T-helper 1 cell (primary cell): Measurements from ENCODE around the gene CHIT1.
"Not testable (repeated sequence)": the region's sequence is repeated elsewhere in the genome, so short reads cannot be mapped to it uniquely, and the experiment has no call there.

Source experiments
- DNase-seq, 5 donors: peaks; one replicate each; pipeline ENCODE4 v3.0.0-alpha.2; 2012 to 2020

Gene CHIT1

GRCh38 chr1:203265541-203265940 is 36.1 kb upstream of the CHIT1 start:
- no peak for DNase-seq

GRCh38 chr1:203264052-203264501 is 34.6 kb upstream of the CHIT1 start:
- no peak for DNase-seq

- no peak for DNase-seq
These were observed 34.0 kb upstream of the CHIT1 start for GRCh38 chr1:203263496-203263895.

- DNase-seq = not testable (repeated sequence)
These were observed 27.2 kb upstream of the CHIT1 start for GRCh38 chr1:203256636-203257035.

GRCh38 chr1:203254782-203255181 is 25.3 kb upstream of the CHIT1 start:
- not testable (repeated sequence) for DNase-seq

- DNase-seq = no peak
These were observed 23.2 kb upstream of the CHIT1 start for GRCh38 chr1:203252678-203253077.

- DNase-seq = no peak
These were observed 22.0 kb upstream of the CHIT1 start for GRCh38 chr1:203251466-203251865.

GRCh38 chr1:203250911-203251310 is 21.4 kb upstream of the CHIT1 start:
- no peak for DNase-seq

GRCh38 chr1:203244776-203245175 is 15.3 kb upstream of the CHIT1 start:
- DNase-seq = no peak

GRCh38 chr1:203241708-203242107 is 12.2 kb upstream of the CHIT1 start:
- not testable (repeated sequence) for DNase-seq

- DNase-seq = no peak
These were observed 10.2 kb upstream of the CHIT1 start for GRCh38 chr1:203239526-203240305.

- DNase-seq = no peak
These were observed 9.6 kb upstream of the CHIT1 start for GRCh38 chr1:203239081-203239480.

- DNase-seq = no peak
These were observed 9.1 kb upstream of the CHIT1 start for GRCh38 chr1:203238535-203238934.

GRCh38 chr1:203234901-203235300 is 5.4 kb upstream of the CHIT1 start:
- not testable (repeated sequence) for DNase-seq

- no peak for DNase-seq
These were observed 803 bp downstream of the CHIT1 start for GRCh38 chr1:203228670-203229069.

- DNase-seq = no peak
These were observed 1.9 kb downstream of the CHIT1 start for GRCh38 chr1:203227371-203228083.

- no peak for DNase-seq
These were observed 4.4 kb downstream of the CHIT1 start for GRCh38 chr1:203225071-203225470.

- DNase-seq = no peak
These were observed 6.3 kb downstream of the CHIT1 start for GRCh38 chr1:203223012-203223775.

- DNase-seq = no peak
These were observed 9.5 kb downstream of the CHIT1 start for GRCh38 chr1:203219934-203220333.

- DNase-seq = no peak
These were observed 10.3 kb downstream of the CHIT1 start for GRCh38 chr1:203219171-203219570.

GRCh38 chr1:203217668-203218067 is 11.8 kb downstream of the CHIT1 start:
- DNase-seq = no peak

GRCh38 chr1:203217139-203217655 is 12.3 kb downstream of the CHIT1 start:
- DNase-seq = no peak
